HCT116 (cell line): ENCODE results near the gene PNPLA6. TPM values are rescaled to one million over a fixed set of nuclear protein-coding genes. Genes with fewer than 3 reads are reported as not detected.

ENCODE experiments used
- ATAC-seq: fragments of 200-7000 bp; cut with Tn5 transposase; 2 replicates; pipeline ENCODE4 v1.9.1; 2020; ENCODE audit warnings: mild to moderate bottlenecking, moderate library complexity
- BruUV-seq: library from RNA; stranded (reverse); fragments of 400-500 nt; replicated peaks from 2 replicates; lab custom pipeline; 2021; lab: Mats Ljungman, UMichigan
- CTCF ChIA-PET: fragments of 300-600 bp; sonication (Branson Sonifier 250); formaldehyde crosslinking; loops from one replicate; lab custom pipeline; 2021; ENCODE audit warnings: antibody characterized with exemption; lab: Charles Lee
- POLR2A ChIA-PET: fragments of 300-600, 350-600 bp; sonication (Branson Sonifier 250); formaldehyde crosslinking; loops from one replicate; lab custom pipeline; 2021; ENCODE audit warnings: antibody characterized with exemption; lab: Charles Lee
- RAD21 ChIA-PET, 2 experiments: fragments of 300-600 bp; sonication (Branson Sonifier 250); formaldehyde crosslinking; loops; one replicate each; lab custom pipeline; 2023; ENCODE audit warnings: low total read pairs in 2 of 2; ENCODE audit not compliant: uncharacterized antibody in 2 of 2, unreplicated experiment in 2 of 2, low non-redundant PET in 1 of 2; lab: Charles Lee
- DNase-seq: peaks from one replicate; pipeline ENCODE4 v3.0.0-alpha.2; 2010; ENCODE audit warnings: low read depth, low spot score
- H2AFZ ChIP-seq: fragments of 200-600 bp; shearing (Covaris generic), sonication (generic); 2 replicates; pipeline ENCODE4 v1.6.1; 2017; ENCODE audit warnings: low read depth, mixed run types, mixed read lengths, antibody characterized with exemption, low read length; ENCODE audit not compliant: poor library complexity, severe bottlenecking
- H3K27ac ChIP-seq: 2 replicates; pipeline ENCODE4 v1.5.1; 2012; ENCODE audit warnings: low read depth, low read length
- H3K27me3 ChIP-seq: fragments of 200-600 bp; sonication (generic); 2 replicates; pipeline ENCODE4 v1.6.1; 2016; ENCODE audit warnings: mixed run types, low read length, mixed read lengths; ENCODE audit not compliant: insufficient read depth
- H3K36me3 ChIP-seq, 2 experiments: fragments of 200-500 bp in 1 of 2; fragments of 200-600 bp in 1 of 2; sonication (Bioruptor generic) in 1 of 2; sonication (generic) in 1 of 2; 2 replicates each; pipeline versions ENCODE4 v1.5.1 to v1.6.1; 2014 to 2016; ENCODE audit warnings: low read length in 2 of 2, inconsistent platforms in 1 of 2, mixed read lengths in 1 of 2, mixed run types in 1 of 2; ENCODE audit not compliant: insufficient read depth in 2 of 2, control insufficient read depth in 1 of 2
- H3K4me1 ChIP-seq, 2 experiments: fragments of 200-600 bp in 1 of 2; sonication (generic) in 1 of 2; 2 replicates each; pipeline versions ENCODE4 v1.5.1 to v1.6.1; 2012 to 2017; ENCODE audit warnings: low read length in 2 of 2, inconsistent platforms in 1 of 2, mild to moderate bottlenecking in 1 of 2, mixed read lengths in 1 of 2, mixed run types in 1 of 2, moderate library complexity in 1 of 2; ENCODE audit not compliant: insufficient read depth in 2 of 2, control insufficient read depth in 1 of 2
- H3K4me2 ChIP-seq: fragments of 200-600 bp; sonication (generic); 2 replicates; pipeline ENCODE4 v1.6.1; 2017; ENCODE audit warnings: mixed run types, low read length, mixed read lengths
- H3K4me3 ChIP-seq, 2 experiments: fragments of 200-600 bp in 1 of 2; sonication (generic) in 1 of 2; replicated peaks in 1 of 2; 2 replicates each; pipeline ENCODE4 v1.5.1; 2011 to 2016; ENCODE audit warnings: low read length in 2 of 2, control low read depth in 1 of 2, low read depth in 1 of 2, mild to moderate bottlenecking in 1 of 2, mixed read lengths in 1 of 2, mixed run types in 1 of 2
- H3K79me2 ChIP-seq: fragments of 200-600 bp; sonication (generic); 2 replicates; pipeline ENCODE4 v1.6.1; 2017; ENCODE audit warnings: mild to moderate bottlenecking, mixed run types, low read length, moderate library complexity, mixed read lengths; ENCODE audit not compliant: insufficient read depth
- H3K9ac ChIP-seq: fragments of 200-600 bp; sonication (generic); 2 replicates; pipeline ENCODE4 v1.6.1; 2016; ENCODE audit warnings: low read length, mixed read lengths
- H3K9me2 ChIP-seq: fragments of 200-600 bp; sonication (generic), shearing (Covaris generic); 2 replicates; pipeline ENCODE4 v1.6.1; 2017; ENCODE audit warnings: mixed run types, mild to moderate bottlenecking, moderate library complexity; ENCODE audit not compliant: insufficient read depth
- H3K9me3 ChIP-seq, 2 experiments: fragments of 200-500 bp in 1 of 2; fragments of 200-600 bp in 1 of 2; sonication (Bioruptor generic) in 1 of 2; sonication (generic) in 1 of 2; 2 replicates each; pipeline ENCODE4 v1.6.1; 2014 to 2017; ENCODE audit warnings: low read length in 2 of 2, mixed read lengths in 2 of 2, inconsistent platforms in 1 of 2, low read depth in 1 of 2, mild to moderate bottlenecking in 1 of 2, mixed run types in 1 of 2, moderate library complexity in 1 of 2; ENCODE audit not compliant: control insufficient read depth in 1 of 2, insufficient read depth in 1 of 2
- H4K20me1 ChIP-seq: fragments of 200-600 bp; sonication (generic), shearing (Covaris generic); 2 replicates; pipeline ENCODE4 v1.6.1; 2017; ENCODE audit warnings: mixed run types, mild to moderate bottlenecking, moderate library complexity; ENCODE audit not compliant: insufficient read depth
- ATF3 ChIP-seq: IDR thresholded peaks from 2 replicates; pipeline ENCODE4 v1.6.1; 2012
- CBX3 ChIP-seq: IDR thresholded peaks from 2 replicates; pipeline ENCODE4 v1.6.1; 2012; ENCODE audit warnings: low read depth
- CEBPB ChIP-seq: IDR thresholded peaks from 2 replicates; pipeline ENCODE4 v1.6.1; 2012; ENCODE audit warnings: low read depth
- EGR1 ChIP-seq: IDR thresholded peaks from 2 replicates; pipeline ENCODE4 v1.6.1; 2012; ENCODE audit warnings: low read depth
- ELF1 ChIP-seq: IDR thresholded peaks from 2 replicates; pipeline ENCODE4 v1.6.1; 2012; ENCODE audit warnings: low read depth, borderline replicate concordance
- EZH2 ChIP-seq: fragments of 200-600 bp; sonication (generic); IDR thresholded peaks from 2 replicates; pipeline ENCODE4 v1.6.1; 2017; ENCODE audit warnings: antibody characterized with exemption, mixed run types
- FOSL1 ChIP-seq: IDR thresholded peaks from 2 replicates; pipeline ENCODE4 v1.6.1; 2012; ENCODE audit warnings: low read depth
- MAX ChIP-seq: IDR thresholded peaks from 2 replicates; pipeline ENCODE4 v1.6.1; 2012
- POLR2A ChIP-seq: IDR thresholded peaks from 2 replicates; pipeline ENCODE4 v1.7.0; 2011; ENCODE audit warnings: borderline replicate concordance; ENCODE audit not compliant: insufficient read depth, insufficient read length; ENCODE audit errors: extremely low read depth
- POLR2AphosphoS5 ChIP-seq: IDR thresholded peaks from 2 replicates; pipeline ENCODE4 v1.6.1; 2011; ENCODE audit warnings: mild to moderate bottlenecking, low read depth, low read length, moderate library complexity
- RAD21 ChIP-seq: IDR thresholded peaks from 2 replicates; pipeline ENCODE4 v1.6.1; 2012; ENCODE audit warnings: low read depth, mild to moderate bottlenecking
- SIN3A ChIP-seq: IDR thresholded peaks from 2 replicates; pipeline ENCODE4 v1.6.1; 2012; ENCODE audit warnings: low read depth
- SRF ChIP-seq: IDR thresholded peaks from 2 replicates; pipeline ENCODE4 v1.6.1; 2012; ENCODE audit warnings: low read depth
- TCF7L2 ChIP-seq: IDR thresholded peaks from 2 replicates; pipeline ENCODE4 v1.7.0; 2011; ENCODE audit warnings: borderline replicate concordance, inconsistent platforms; ENCODE audit not compliant: insufficient read depth, insufficient read length; ENCODE audit errors: extremely low read depth
- YY1 ChIP-seq: IDR thresholded peaks from 2 replicates; pipeline ENCODE4 v1.6.1; 2011; ENCODE audit warnings: low read length, low read depth, moderate library complexity, mild to moderate bottlenecking; ENCODE audit not compliant: insufficient replicate concordance; ENCODE audit errors: extremely low read depth
- ZFX ChIP-seq: fragments of 450-650 bp; IDR thresholded peaks from 2 replicates; pipeline ENCODE4 v1.6.1; 2017
- ZNF274 ChIP-seq: fragments of 200-500 bp; sonication (Bioruptor generic); IDR thresholded peaks from 2 replicates; pipeline ENCODE4 v1.6.1; 2014; ENCODE audit warnings: mild to moderate bottlenecking, low read depth, low read length, inconsistent platforms
- intact Hi-C: fragments of 100-400 bp; cut with micrococcal nuclease; formaldehyde crosslinking; loops from 2 replicates; pipeline ENCODE4 v1.10.0; 2022
- total RNA-seq: library from RNA; stranded (reverse); gene quantifications from one replicate; pipeline ENCODE4 v1.2.1, GENCODE V29; 2021; ENCODE audit not compliant: unreplicated experiment

PNPLA6 gene
- total RNA-seq, 1 experiment from 2014 or later = 159 TPM

- no peak for TF ChIP-seq ZNF274
- peak; percentile 66 for TF ChIP-seq POLR2AphosphoS5
- TF ChIP-seq ZFX = peak; percentile 77
- TF ChIP-seq YY1 = peak; percentile 84
- Histone ChIP-seq H3K36me3 (no peaks in the 10 kb centered on the region), H3K4me3 (peak within 1 kb of the TSS; percentile 52 to 64), H3K4me1 (peaks cover 6 to 20% of the 10 kb centered on the region in 2 experiments), H4K20me1 (no peaks in the 10 kb centered on the region), H3K4me2 (peak within 1 kb of the TSS; percentile 87), H2AFZ (peak within 1 kb of the TSS; percentile 91), H3K79me2 (no peaks in the 10 kb centered on the region), H3K27ac (peak within 1 kb of the TSS; percentile 48; the same call in 1 of the 2 replicates), H3K9ac (peak within 1 kb of the TSS; percentile 59), H3K27me3 (no peaks in the 10 kb centered on the region), H3K9me2 (no peaks in the 10 kb centered on the region), H3K9me3 (no peaks in the 10 kb centered on the region)
- BruUV-seq = no TSS peak
- ChIA-PET CTCF (interaction anchor here (0.9 kb wide), 1 partner anchor 53 kb away, joined by 3 read pairs; no protein-coding TSS in a partner anchor), POLR2A (interaction anchor here (2.3 kb wide), 1 partner anchor 10 kb away, joined by 9 read pairs; no protein-coding TSS in a partner anchor), RAD21 (no interaction called here)
- intact Hi-C loops = no loop called here
- no peak for DNase-seq
- ATAC-seq = peak; percentile 93
Observed at GRCh38 chr19:7515645-7516151, 19.8 kb upstream of the PNPLA6 start, which contains the start of gene ZNF358. ZNF358 (plus strand) TSS chr19:7516103; CDS start chr19:7519243, 3,140 bp downstream.

GRCh38 chr19:7516333-7516732 lies 19.2 kb upstream of the PNPLA6 start:
- Histone ChIP-seq H4K20me1 (no peaks in the 10 kb centered on the region), H3K36me3 (no peaks in the 10 kb centered on the region), H2AFZ (no peak overlapping the region), H3K79me2 (no peaks in the 10 kb centered on the region), H3K27me3 (no peaks in the 10 kb centered on the region), H3K9me3 (no peaks in the 10 kb centered on the region), H3K4me1 (peaks cover 6 to 20% of the 10 kb centered on the region in 2 experiments), H3K4me2 (peak overlapping the region; percentile 82), H3K4me3 (peak overlapping the region; percentile 50 to 54), H3K9me2 (no peaks in the 10 kb centered on the region), H3K9ac (peak overlapping the region; percentile 49), H3K27ac (no peak overlapping the region; the same call in 1 of the 2 replicates)
- ATAC-seq (peak; percentile 9; the same call in 1 of the 2 replicates), DNase-seq (no peak)
- RAD21 ChIA-PET = interaction anchor here in 1 of 2 experiments (0.6 kb wide), 1 partner anchor 35 kb away, joined by 3 read pairs; no protein-coding TSS in a partner anchor
- no TSS peak for BruUV-seq
- CTCF ChIA-PET = interaction anchor here (0.9 kb wide), 1 partner anchor 52 kb away, joined by 3 read pairs; no protein-coding TSS in a partner anchor
- POLR2A ChIA-PET = interaction anchor here (2.3 kb wide), 1 partner anchor 10 kb away, joined by 9 read pairs; no protein-coding TSS in a partner anchor
- intact Hi-C loops = no loop called here
- no peak for TF ChIP-seq YY1
- no peak for TF ChIP-seq ELF1
- no peak for TF ChIP-seq EZH2
- TF ChIP-seq CEBPB = no peak
- no peak for TF ChIP-seq EGR1
- no peak for TF ChIP-seq FOSL1
- no peak for TF ChIP-seq ATF3
- TF ChIP-seq POLR2AphosphoS5 = no peak
- TF ChIP-seq RAD21 = no peak
- no peak for TF ChIP-seq POLR2A
- no peak for TF ChIP-seq TCF7L2
- TF ChIP-seq ZFX = no peak; the same call in none of the 2 replicates
- TF ChIP-seq ZNF274 = no peak
- no peak for TF ChIP-seq MAX
- TF ChIP-seq SIN3A = no peak
- TF ChIP-seq CBX3 = no peak
- no peak for TF ChIP-seq SRF
